ENCODE measurements around the gene HS3ST6. TPM values are rescaled to one million over a fixed set of nuclear protein-coding genes. Genes with fewer than 3 reads are reported as not detected.

Gene HS3ST6
- total RNA-seq, 1 experiment from 2014 or later: not detected

- H3K27me3 Mint-ChIP-seq (ENCODE audit: insufficient read depth, unreplicated experiment): peaks cover 6% of the 10 kb centered on the region
- no peaks in the 10 kb centered on the region for H3K9me3 ChIP-seq
- no peaks in the 10 kb centered on the region for H3K4me1 ChIP-seq
- no peak overlapping the region for H3K27ac Mint-ChIP-seq (ENCODE audit: unreplicated experiment)
- H3K36me3 Mint-ChIP-seq (ENCODE audit: insufficient read depth, unreplicated experiment): no peaks in the 10 kb centered on the region
- H3K4me3 ChIP-seq (ENCODE audit: low read depth, low read length): no peak overlapping the region
- no peaks in the 10 kb centered on the region; the same call in none of the 2 replicates for H3K27me3 ChIP-seq (replicated peaks; ENCODE audit: control insufficient read depth, insufficient read depth, low read length)
- no TSS peak for BruUV-seq (replicated peaks)
- POLR2A ChIA-PET: no interaction called here
- H3K36me3 ChIP-seq (ENCODE audit: control insufficient read depth, insufficient read depth, low read length): no peaks in the 10 kb centered on the region
- TF ChIP-seq, protein P1, sequence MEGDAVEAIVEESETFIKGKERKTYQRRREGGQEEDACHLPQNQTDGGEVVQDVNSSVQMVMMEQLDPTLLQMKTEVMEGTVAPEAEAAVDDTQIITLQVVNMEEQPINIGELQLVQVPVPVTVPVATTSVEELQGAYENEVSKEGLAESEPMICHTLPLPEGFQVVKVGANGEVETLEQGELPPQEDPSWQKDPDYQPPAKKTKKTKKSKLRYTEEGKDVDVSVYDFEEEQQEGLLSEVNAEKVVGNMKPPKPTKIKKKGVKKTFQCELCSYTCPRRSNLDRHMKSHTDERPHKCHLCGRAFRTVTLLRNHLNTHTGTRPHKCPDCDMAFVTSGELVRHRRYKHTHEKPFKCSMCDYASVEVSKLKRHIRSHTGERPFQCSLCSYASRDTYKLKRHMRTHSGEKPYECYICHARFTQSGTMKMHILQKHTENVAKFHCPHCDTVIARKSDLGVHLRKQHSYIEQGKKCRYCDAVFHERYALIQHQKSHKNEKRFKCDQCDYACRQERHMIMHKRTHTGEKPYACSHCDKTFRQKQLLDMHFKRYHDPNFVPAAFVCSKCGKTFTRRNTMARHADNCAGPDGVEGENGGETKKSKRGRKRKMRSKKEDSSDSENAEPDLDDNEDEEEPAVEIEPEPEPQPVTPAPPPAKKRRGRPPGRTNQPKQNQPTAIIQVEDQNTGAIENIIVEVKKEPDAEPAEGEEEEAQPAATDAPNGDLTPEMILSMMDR (IDR thresholded peaks at IDR 0.05; ENCODE audit: insufficient read depth in 1 of 2, low read depth in 1 of 2, low read length in 1 of 2, severe bottlenecking in 1 of 2, unreplicated experiment in 1 of 2): no peak
- DNase-seq: no peak
- intact Hi-C loops (cut with micrococcal nuclease; ENCODE audit: unreplicated experiment): no loop called here
- H3K9me3 Mint-ChIP-seq (ENCODE audit: unreplicated experiment): no peaks in the 10 kb centered on the region
- CTCF ChIA-PET: no interaction called here
- H3K4me1 Mint-ChIP-seq (ENCODE audit: low read depth, unreplicated experiment): no peaks in the 10 kb centered on the region
- no peak overlapping the region for H3K4me3 Mint-ChIP-seq (ENCODE audit: unreplicated experiment)
Measured at GRCh38 chr16:1916640-1916990, 1.6 kb downstream of the HS3ST6 start.

GRCh38 chr16:1915732-1916639, 2.2 kb downstream of the HS3ST6 start:
- H3K27me3 Mint-ChIP-seq (ENCODE audit: insufficient read depth, unreplicated experiment): peaks cover 6% of the 10 kb centered on the region
- POLR2A ChIA-PET: no interaction called here
- TF ChIP-seq, protein P1 (IDR thresholded peaks at IDR 0.05; ENCODE audit: insufficient read depth in 1 of 2, low read depth in 1 of 2, low read length in 1 of 2, severe bottlenecking in 1 of 2, unreplicated experiment in 1 of 2): no peak
- H3K4me1 ChIP-seq: no peaks in the 10 kb centered on the region
- H3K4me3 Mint-ChIP-seq (ENCODE audit: unreplicated experiment): no peak overlapping the region
- H3K9me3 Mint-ChIP-seq (ENCODE audit: unreplicated experiment): no peaks in the 10 kb centered on the region
- DNase-seq: no peak
- intact Hi-C loops (cut with micrococcal nuclease; ENCODE audit: unreplicated experiment): no loop called here
- H3K27ac Mint-ChIP-seq (ENCODE audit: unreplicated experiment): no peak overlapping the region
- no peaks in the 10 kb centered on the region; the same call in none of the 2 replicates for H3K27me3 ChIP-seq (replicated peaks; ENCODE audit: control insufficient read depth, insufficient read depth, low read length)
- no peaks in the 10 kb centered on the region for H3K36me3 ChIP-seq (ENCODE audit: control insufficient read depth, insufficient read depth, low read length)
- CTCF ChIA-PET: no interaction called here
- no peaks in the 10 kb centered on the region for H3K9me3 ChIP-seq
- H3K4me3 ChIP-seq (ENCODE audit: low read depth, low read length): no peak overlapping the region
- no TSS peak for BruUV-seq (replicated peaks)
- no peaks in the 10 kb centered on the region for H3K36me3 Mint-ChIP-seq (ENCODE audit: insufficient read depth, unreplicated experiment)
- no peaks in the 10 kb centered on the region for H3K4me1 Mint-ChIP-seq (ENCODE audit: low read depth, unreplicated experiment)

DNA sequence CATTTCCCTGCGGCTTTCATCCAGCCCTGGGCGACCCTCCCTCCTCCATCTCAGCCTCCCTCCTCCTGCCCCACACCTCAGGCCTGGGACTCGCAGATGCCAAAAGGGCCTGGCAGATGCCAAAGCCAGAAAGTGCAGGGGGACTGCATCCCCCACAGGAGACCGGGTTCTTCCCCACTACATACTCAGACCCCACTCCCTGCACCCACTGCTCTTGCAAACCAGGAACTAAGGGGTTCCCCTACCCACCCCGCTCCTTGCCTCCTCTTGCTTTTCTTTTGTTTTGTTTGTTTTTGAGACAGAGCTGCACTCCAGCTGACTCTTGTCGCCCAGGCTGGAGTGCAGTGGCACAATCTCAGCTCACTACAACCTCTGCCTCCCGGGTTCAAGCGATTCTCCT, 3.2 kb downstream of the HS3ST6 start:
- ChIA-PET POLR2A (no interaction called here), CTCF (no interaction called here)
- H3K27ac Mint-ChIP-seq (ENCODE audit: unreplicated experiment): no peak overlapping the region
- no peaks in the 10 kb centered on the region for H3K9me3 Mint-ChIP-seq (ENCODE audit: unreplicated experiment)
- H3K27me3 ChIP-seq (replicated peaks; ENCODE audit: control insufficient read depth, insufficient read depth, low read length): no peaks in the 10 kb centered on the region; the same call in 1 of the 2 replicates
- no peak overlapping the region for H3K4me3 ChIP-seq (ENCODE audit: low read depth, low read length)
- no peaks in the 10 kb centered on the region for H3K4me1 ChIP-seq
- no peaks in the 10 kb centered on the region for H3K9me3 ChIP-seq
- H3K36me3 ChIP-seq (ENCODE audit: control insufficient read depth, insufficient read depth, low read length): no peaks in the 10 kb centered on the region
- intact Hi-C loops (cut with micrococcal nuclease; ENCODE audit: unreplicated experiment): no loop called here
- TF ChIP-seq, protein P1 (IDR thresholded peaks at IDR 0.05; ENCODE audit: insufficient read depth in 1 of 2, low read depth in 1 of 2, low read length in 1 of 2, severe bottlenecking in 1 of 2, unreplicated experiment in 1 of 2): no peak
- peaks cover 4% of the 10 kb centered on the region for H3K27me3 Mint-ChIP-seq (ENCODE audit: insufficient read depth, unreplicated experiment)
- no peak for DNase-seq
- no peaks in the 10 kb centered on the region for H3K36me3 Mint-ChIP-seq (ENCODE audit: insufficient read depth, unreplicated experiment)
- no peak overlapping the region for H3K4me3 Mint-ChIP-seq (ENCODE audit: unreplicated experiment)
- H3K4me1 Mint-ChIP-seq (ENCODE audit: low read depth, unreplicated experiment): no peaks in the 10 kb centered on the region
- no TSS peak for BruUV-seq (replicated peaks)

Measured in Caco-2 (cell line).